HL-60 (cell line): Measurements from ENCODE around the gene PSMG3.

ENCODE experiments used
- GABPA ChIP-seq: IDR thresholded peaks from 2 replicates; pipeline ENCODE4 v1.6.1; 2012; ENCODE audit warnings: low read depth
- POLR2AphosphoS5 ChIP-seq: IDR thresholded peaks from 2 replicates; pipeline ENCODE4 v1.6.1; 2012; ENCODE audit warnings: low read depth
- SPI1 ChIP-seq: IDR thresholded peaks from 2 replicates; pipeline ENCODE4 v1.6.1; 2012; ENCODE audit warnings: low read depth, mild to moderate bottlenecking, borderline replicate concordance
- TF ChIP-seq, protein P1 (sequence below): IDR thresholded peaks from one replicate; pipeline ENCODE4 v1.5.1; 2011; ENCODE audit warnings: low read length, control low read depth, inconsistent platforms; ENCODE audit not compliant: insufficient read depth
- TF ChIP-seq, protein P2 (sequence below): IDR thresholded peaks from 2 replicates; pipeline ENCODE4 v1.6.1; 2012; ENCODE audit warnings: low read depth; ENCODE audit not compliant: insufficient replicate concordance

DNA sequence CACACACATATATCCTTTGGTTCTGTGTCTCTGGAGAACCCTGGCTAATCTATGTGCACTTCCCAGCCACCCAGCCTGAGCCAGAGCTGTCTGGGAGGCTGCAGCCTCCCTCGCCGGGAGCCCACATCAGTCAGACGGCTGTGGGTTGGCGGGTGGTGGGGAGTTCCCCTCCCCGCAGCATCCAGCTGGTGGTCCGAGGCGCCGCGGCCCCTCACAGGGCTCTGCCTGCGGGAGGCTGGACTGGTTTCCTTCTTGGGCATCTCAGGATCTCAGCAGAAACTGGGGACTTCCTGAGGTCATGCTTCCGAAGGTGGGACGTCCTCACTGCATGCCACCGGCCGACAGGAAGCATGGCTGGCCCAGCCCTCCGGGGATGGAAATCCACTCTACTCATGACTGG, 22.0 kb upstream of the PSMG3 start:
- TF ChIP-seq, protein P1, sequence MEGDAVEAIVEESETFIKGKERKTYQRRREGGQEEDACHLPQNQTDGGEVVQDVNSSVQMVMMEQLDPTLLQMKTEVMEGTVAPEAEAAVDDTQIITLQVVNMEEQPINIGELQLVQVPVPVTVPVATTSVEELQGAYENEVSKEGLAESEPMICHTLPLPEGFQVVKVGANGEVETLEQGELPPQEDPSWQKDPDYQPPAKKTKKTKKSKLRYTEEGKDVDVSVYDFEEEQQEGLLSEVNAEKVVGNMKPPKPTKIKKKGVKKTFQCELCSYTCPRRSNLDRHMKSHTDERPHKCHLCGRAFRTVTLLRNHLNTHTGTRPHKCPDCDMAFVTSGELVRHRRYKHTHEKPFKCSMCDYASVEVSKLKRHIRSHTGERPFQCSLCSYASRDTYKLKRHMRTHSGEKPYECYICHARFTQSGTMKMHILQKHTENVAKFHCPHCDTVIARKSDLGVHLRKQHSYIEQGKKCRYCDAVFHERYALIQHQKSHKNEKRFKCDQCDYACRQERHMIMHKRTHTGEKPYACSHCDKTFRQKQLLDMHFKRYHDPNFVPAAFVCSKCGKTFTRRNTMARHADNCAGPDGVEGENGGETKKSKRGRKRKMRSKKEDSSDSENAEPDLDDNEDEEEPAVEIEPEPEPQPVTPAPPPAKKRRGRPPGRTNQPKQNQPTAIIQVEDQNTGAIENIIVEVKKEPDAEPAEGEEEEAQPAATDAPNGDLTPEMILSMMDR = no peak
- TF ChIP-seq, protein P2, sequence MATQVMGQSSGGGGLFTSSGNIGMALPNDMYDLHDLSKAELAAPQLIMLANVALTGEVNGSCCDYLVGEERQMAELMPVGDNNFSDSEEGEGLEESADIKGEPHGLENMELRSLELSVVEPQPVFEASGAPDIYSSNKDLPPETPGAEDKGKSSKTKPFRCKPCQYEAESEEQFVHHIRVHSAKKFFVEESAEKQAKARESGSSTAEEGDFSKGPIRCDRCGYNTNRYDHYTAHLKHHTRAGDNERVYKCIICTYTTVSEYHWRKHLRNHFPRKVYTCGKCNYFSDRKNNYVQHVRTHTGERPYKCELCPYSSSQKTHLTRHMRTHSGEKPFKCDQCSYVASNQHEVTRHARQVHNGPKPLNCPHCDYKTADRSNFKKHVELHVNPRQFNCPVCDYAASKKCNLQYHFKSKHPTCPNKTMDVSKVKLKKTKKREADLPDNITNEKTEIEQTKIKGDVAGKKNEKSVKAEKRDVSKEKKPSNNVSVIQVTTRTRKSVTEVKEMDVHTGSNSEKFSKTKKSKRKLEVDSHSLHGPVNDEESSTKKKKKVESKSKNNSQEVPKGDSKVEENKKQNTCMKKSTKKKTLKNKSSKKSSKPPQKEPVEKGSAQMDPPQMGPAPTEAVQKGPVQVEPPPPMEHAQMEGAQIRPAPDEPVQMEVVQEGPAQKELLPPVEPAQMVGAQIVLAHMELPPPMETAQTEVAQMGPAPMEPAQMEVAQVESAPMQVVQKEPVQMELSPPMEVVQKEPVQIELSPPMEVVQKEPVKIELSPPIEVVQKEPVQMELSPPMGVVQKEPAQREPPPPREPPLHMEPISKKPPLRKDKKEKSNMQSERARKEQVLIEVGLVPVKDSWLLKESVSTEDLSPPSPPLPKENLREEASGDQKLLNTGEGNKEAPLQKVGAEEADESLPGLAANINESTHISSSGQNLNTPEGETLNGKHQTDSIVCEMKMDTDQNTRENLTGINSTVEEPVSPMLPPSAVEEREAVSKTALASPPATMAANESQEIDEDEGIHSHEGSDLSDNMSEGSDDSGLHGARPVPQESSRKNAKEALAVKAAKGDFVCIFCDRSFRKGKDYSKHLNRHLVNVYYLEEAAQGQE = no peak
- TF ChIP-seq POLR2AphosphoS5 (no peak), SPI1 (no peak), GABPA (no peak)
